Measurements from ENCODE around the gene COQ8A.
A peak's percentile ranks its signal among the peaks of the same experiment; 100 is the strongest.
"Not testable (repeated sequence)": the region's sequence is repeated elsewhere in the genome, so short reads cannot be mapped to it uniquely, and the experiment has no call there.

The COQ8A gene

DNA sequence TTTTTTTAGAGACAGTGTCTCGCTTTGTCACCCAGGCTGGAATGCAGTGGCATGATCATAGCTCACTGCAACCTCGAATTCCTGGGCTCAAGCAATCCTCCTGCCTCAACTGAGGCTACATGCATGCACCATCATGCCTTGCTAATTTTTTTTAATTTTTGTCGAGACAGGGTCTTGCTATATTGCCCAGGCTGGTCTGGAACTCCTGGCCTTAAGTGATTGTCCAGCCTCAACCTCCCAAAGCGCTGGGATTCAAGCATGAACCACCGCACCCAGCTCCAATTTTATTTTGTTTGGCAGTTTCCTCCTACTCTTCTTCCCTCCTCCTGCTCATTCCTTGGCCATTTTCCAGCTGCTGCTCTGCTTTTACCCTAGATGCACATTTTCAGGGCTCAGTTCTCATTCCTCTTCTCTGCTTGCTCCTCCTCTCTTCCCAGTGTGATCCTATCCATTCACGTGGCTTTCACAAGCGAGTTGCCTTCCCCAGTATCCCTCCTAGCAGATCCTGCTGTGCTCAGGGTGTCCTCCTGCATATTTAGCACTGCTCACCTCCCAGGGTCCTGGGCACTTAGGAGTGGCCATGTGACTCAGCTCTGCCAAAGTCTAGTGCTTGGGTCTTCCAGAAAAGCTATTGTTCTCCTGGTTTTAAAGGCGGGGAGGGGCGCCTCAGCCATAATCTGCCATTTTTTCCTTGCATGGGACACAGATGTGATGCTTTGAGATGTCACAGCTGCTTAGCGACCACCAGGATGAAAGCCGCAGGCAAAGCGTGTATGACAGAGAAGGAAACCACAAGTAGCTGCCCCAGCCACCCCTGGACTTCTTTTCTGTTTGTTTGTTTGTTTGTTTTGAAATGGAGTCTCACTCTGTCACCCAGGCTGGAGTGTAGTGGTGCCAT, 36.0 kb upstream of the COQ8A start:
- Histone ChIP-seq H3K27ac (ENCODE audit: low read depth, low read length) (peak overlapping the region; percentile 76), H3K4me3 (ENCODE audit: low read length) (no peak overlapping the region), H3K27me3 (ENCODE audit: control insufficient read depth, insufficient read depth, low read length) (no peaks in the 10 kb centered on the region), H3K4me1 (ENCODE audit: control insufficient read depth, insufficient read depth, low read length) (peaks cover 4% of the 10 kb centered on the region), H3K9ac (ENCODE audit: low read length) (no peak overlapping the region), H3K36me3 (ENCODE audit: control insufficient read depth, insufficient read depth, low read length) (peaks cover 6% of the 10 kb centered on the region)

DNA sequence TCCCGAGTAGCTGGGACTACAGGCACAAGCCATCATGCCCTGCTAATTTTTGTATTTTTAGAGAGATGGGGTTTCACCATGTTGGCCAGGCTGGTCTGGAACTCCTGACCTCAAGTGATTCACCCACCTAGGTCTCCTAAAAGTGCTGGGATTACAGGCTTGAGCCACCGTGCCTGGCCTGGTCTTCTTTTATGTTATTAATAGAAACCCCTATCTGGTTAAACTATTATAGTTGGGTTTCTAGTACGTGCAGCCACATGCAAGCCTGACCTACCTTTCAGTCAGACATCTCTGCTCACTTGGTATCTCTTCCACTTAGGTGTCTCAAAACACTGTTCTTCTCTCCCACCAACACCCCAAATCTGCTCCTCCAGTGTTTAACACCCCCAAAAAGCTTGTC, 35.3 kb upstream of the COQ8A start:
- peaks cover under 1% of the 10 kb centered on the region for H3K36me3 ChIP-seq (ENCODE audit: control insufficient read depth, insufficient read depth, low read length)

DNA sequence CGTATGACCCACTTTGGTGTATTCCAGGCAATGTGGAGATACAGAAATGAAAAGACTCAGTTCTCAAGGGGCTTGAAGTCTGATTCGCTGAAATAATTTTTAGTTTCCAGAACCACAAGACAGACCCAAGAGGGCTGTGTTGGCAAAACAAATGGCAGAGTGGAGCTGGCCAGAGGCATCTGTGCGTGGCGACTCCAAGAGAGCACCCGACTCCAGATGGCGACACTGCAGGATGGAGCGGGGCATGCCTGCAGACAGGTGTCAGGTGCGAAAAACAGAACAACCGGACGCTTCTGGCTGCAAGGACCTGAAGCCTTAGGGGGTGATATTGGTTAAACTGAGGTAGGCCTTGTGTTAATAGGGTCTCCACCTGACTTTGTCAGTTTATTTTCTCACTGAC, 31.7 kb upstream of the COQ8A start:
- Histone ChIP-seq H3K27ac (ENCODE audit: low read depth, low read length) (no peak overlapping the region), H3K27me3 (ENCODE audit: control insufficient read depth, insufficient read depth, low read length) (no peaks in the 10 kb centered on the region), H3K4me1 (ENCODE audit: control insufficient read depth, insufficient read depth, low read length) (peaks cover 4% of the 10 kb centered on the region), H3K4me3 (ENCODE audit: low read length) (no peak overlapping the region), H3K9ac (ENCODE audit: low read length) (no peak overlapping the region), H3K36me3 (ENCODE audit: control insufficient read depth, insufficient read depth, low read length) (no peaks in the 10 kb centered on the region)

More for the DNA sequence above, 35.3 kb upstream of the COQ8A start:
- Histone ChIP-seq H3K9ac (ENCODE audit: low read length) (no peak overlapping the region), H3K4me3 (ENCODE audit: low read length) (no peak overlapping the region), H3K4me1 (ENCODE audit: control insufficient read depth, insufficient read depth, low read length) (peaks cover 4% of the 10 kb centered on the region), H3K27ac (ENCODE audit: low read depth, low read length) (no peak overlapping the region), H3K27me3 (ENCODE audit: control insufficient read depth, insufficient read depth, low read length) (no peaks in the 10 kb centered on the region)

DNA sequence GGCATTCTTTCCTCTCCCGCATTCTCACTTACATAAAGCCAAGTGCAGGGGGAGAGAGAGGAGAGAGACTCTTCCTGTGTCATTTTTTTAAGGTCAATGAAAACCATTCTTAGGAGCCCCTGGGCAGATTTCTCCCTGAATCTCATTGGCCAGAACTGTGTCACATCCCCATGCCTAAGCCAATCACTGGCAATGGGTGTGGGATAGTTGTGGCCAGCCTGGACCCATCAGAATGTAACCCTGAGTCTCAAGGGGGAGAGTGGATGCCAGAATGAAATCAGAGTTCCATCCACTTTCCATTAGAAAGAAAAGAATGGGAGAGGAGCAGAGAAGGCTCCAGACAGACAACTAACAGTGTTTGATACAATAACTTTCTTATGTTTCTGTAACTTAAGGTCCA, 31.2 kb upstream of the COQ8A start:
- Histone ChIP-seq H3K9ac (ENCODE audit: low read length) (no peak overlapping the region), H3K27me3 (ENCODE audit: control insufficient read depth, insufficient read depth, low read length) (no peaks in the 10 kb centered on the region), H3K4me1 (ENCODE audit: control insufficient read depth, insufficient read depth, low read length) (peaks cover 4% of the 10 kb centered on the region), H3K36me3 (ENCODE audit: control insufficient read depth, insufficient read depth, low read length) (no peaks in the 10 kb centered on the region), H3K4me3 (ENCODE audit: low read length) (no peak overlapping the region), H3K27ac (ENCODE audit: low read depth, low read length) (no peak overlapping the region)

DNA sequence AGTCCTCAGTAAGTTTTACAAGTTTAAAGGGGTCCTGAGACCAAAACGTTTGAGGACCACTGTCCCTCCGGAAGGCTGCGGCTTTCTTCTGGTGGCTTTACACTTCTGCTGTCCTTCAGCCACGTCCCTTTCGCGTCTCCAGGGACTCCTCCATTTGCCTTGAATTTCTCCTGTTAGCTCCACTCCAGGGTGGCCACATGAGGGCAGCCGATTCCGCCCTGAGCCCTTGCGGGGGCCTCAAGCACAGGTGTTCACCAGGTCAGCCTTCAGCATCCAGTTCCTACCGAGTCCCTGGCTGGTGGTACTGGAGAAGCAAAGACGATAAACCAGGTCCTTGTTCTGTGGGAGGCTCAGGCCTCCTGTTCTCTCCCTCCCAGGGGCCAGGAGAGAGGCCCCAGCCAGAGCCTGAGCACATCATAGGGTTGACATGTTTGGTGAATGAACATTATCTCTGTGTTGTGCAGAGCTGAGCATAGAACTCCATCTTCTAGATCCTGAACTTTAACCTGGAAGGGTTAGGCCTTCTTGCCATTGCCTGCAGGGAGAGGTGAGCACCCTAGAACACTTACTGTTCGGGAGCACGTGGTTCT, 27.4 kb upstream of the COQ8A start:
- H3K4me1 ChIP-seq (ENCODE audit: control insufficient read depth, insufficient read depth, low read length), result no peaks in the 10 kb centered on the region
- H3K9ac ChIP-seq (ENCODE audit: low read length), result no peak overlapping the region
- no peak overlapping the region for H3K27ac ChIP-seq (ENCODE audit: low read depth, low read length)

DNA sequence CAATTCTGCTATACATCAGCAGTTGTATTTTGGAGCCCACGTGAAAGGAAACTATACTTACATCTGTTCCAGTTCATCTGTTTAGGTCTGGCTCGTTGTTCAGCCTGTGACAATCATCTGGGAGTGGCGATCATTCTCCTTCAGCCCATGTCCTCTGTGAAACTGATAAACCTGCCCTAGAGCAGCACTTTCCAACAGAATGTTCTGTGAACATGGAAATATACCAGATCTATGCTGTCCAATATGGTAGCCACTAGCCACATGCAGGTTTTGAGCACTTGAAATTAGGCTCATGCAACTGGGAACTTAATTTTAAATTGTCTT, 24.5 kb upstream of the COQ8A start:
- Histone ChIP-seq H3K4me3 (ENCODE audit: low read length) (no peak overlapping the region), H3K27me3 (ENCODE audit: control insufficient read depth, insufficient read depth, low read length) (no peaks in the 10 kb centered on the region), H3K4me1 (ENCODE audit: control insufficient read depth, insufficient read depth, low read length) (no peaks in the 10 kb centered on the region), H3K9ac (ENCODE audit: low read length) (no peak overlapping the region), H3K36me3 (ENCODE audit: control insufficient read depth, insufficient read depth, low read length) (no peaks in the 10 kb centered on the region), H3K27ac (ENCODE audit: low read depth, low read length) (no peak overlapping the region)

More for the DNA sequence above, 27.4 kb upstream of the COQ8A start:
- Histone ChIP-seq H3K4me3 (ENCODE audit: low read length) (no peak overlapping the region), H3K36me3 (ENCODE audit: control insufficient read depth, insufficient read depth, low read length) (no peaks in the 10 kb centered on the region), H3K27me3 (ENCODE audit: control insufficient read depth, insufficient read depth, low read length) (no peaks in the 10 kb centered on the region)

DNA sequence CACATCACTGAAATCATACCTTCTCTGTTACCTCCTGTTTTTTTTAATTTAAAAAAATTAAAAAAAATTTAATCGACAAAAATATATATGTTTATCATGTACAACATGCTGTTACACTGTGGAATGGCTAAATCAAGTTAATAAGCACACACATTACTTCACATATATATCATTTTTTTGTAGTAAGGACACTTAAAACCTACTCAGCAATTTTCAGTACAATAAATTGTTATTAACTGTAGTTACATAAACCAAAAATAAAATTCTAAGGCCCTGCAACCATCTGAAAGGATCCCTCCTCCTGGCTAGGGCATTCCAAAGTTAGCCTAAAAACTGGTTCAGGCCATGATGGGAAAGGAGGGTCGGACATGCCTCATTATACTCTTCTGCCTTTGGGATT, 23.6 kb upstream of the COQ8A start:
- Histone ChIP-seq H3K9ac (ENCODE audit: low read length) (no peak overlapping the region), H3K36me3 (ENCODE audit: control insufficient read depth, insufficient read depth, low read length) (no peaks in the 10 kb centered on the region), H3K27me3 (ENCODE audit: control insufficient read depth, insufficient read depth, low read length) (no peaks in the 10 kb centered on the region)

DNA sequence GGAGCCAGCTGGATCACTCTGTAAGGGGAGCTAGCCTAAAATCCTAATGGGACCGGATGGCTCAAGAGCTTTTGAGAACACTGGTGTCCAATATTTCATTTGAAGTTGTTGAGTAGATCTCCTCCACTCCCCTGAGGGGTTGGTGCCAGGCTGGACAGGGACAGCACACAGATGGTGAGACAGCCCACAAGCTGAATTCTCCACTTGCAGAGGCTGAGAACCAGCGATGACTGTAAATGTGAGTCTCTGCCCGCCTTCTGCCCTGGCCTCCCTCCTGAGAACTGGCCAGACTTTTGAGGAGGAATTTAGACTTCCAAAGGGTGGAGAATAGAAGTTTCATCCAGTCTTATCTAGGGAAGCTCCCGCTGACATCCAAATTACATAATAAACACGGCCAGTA, 20.5 kb upstream of the COQ8A start:
- Histone ChIP-seq H3K9ac (ENCODE audit: low read length) (no peak overlapping the region), H3K4me1 (ENCODE audit: control insufficient read depth, insufficient read depth, low read length) (no peaks in the 10 kb centered on the region), H3K36me3 (ENCODE audit: control insufficient read depth, insufficient read depth, low read length) (no peaks in the 10 kb centered on the region), H3K27ac (ENCODE audit: low read depth, low read length) (no peak overlapping the region), H3K27me3 (ENCODE audit: control insufficient read depth, insufficient read depth, low read length) (no peaks in the 10 kb centered on the region), H3K4me3 (ENCODE audit: low read length) (no peak overlapping the region)

More for the DNA sequence above, 23.6 kb upstream of the COQ8A start:
- Histone ChIP-seq H3K4me3 (ENCODE audit: low read length) (no peak overlapping the region), H3K4me1 (ENCODE audit: control insufficient read depth, insufficient read depth, low read length) (no peaks in the 10 kb centered on the region), H3K27ac (ENCODE audit: low read depth, low read length) (no peak overlapping the region)

DNA sequence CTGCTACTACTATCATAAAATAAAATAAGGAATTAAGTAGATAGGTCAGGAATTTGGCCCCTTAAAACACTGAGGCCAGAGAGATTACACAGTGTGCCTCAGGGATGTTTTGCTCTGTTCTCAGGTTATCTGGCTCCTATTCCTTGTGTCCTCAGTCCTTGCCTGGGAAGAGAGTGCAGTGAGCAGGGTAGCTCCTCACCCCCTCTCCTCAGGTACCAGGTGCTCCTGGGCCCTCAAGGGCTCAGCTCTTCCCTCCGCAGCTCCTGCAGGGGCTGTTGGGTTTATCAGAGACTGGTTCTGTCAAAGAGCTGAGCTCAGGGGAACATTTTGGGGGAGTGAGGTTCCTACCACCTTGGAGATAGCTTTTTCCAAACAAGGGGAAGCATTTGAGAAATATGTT, 20.1 kb upstream of the COQ8A start:
- Histone ChIP-seq H3K9ac (ENCODE audit: low read length) (no peak overlapping the region), H3K27me3 (ENCODE audit: control insufficient read depth, insufficient read depth, low read length) (no peaks in the 10 kb centered on the region), H3K27ac (ENCODE audit: low read depth, low read length) (no peak overlapping the region), H3K36me3 (ENCODE audit: control insufficient read depth, insufficient read depth, low read length) (no peaks in the 10 kb centered on the region), H3K4me1 (ENCODE audit: control insufficient read depth, insufficient read depth, low read length) (no peaks in the 10 kb centered on the region), H3K4me3 (ENCODE audit: low read length) (no peak overlapping the region)

DNA sequence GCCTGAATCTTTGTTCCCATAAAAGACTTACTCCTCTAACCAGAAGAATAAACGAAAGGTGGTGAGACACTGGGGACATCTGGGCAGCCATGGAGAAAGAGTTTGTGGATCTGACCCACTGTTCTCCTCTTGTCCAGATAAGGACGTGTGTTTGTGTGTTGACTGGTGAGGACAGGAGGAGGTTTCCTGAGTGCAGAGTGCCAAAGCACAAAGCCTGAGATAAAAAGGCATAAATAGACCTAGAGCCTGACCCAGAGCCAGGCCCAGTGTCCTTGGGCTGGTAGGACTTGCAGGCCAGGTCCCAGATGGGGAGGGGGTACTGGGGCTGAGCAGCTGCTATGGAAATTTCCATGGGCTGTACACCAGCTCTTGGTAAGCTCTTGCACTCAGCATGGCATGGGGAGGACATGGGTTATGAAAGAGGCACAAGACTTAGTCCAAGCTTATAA, 19.6 kb upstream of the COQ8A start:
- no peaks in the 10 kb centered on the region for H3K4me1 ChIP-seq (ENCODE audit: control insufficient read depth, insufficient read depth, low read length)

DNA sequence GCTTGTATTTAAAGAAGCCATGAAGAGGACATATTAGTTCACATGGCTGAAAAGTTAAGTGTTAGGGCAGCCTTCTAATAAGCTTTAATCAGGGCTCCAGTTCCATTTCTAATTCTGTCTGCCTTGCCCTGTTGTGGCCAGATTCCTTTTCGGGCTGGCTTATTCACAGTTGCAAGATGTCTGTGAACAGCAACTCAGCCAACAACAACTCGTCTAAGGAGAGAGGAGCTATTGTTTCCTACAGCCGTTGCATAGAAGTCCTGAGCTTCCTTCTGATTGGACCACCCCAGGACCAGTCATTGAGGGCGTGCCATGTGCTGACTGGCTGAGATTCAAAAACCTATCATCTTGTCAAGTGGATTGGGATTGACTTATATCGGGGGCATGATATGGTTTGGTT, 18.6 kb upstream of the COQ8A start:
- Histone ChIP-seq H3K4me1 (ENCODE audit: control insufficient read depth, insufficient read depth, low read length) (no peaks in the 10 kb centered on the region), H3K27ac (ENCODE audit: low read depth, low read length) (no peak overlapping the region), H3K4me3 (ENCODE audit: low read length) (no peak overlapping the region), H3K36me3 (ENCODE audit: control insufficient read depth, insufficient read depth, low read length) (no peaks in the 10 kb centered on the region), H3K27me3 (ENCODE audit: control insufficient read depth, insufficient read depth, low read length) (no peaks in the 10 kb centered on the region), H3K9ac (ENCODE audit: low read length) (no peak overlapping the region)

More for the DNA sequence above, 19.6 kb upstream of the COQ8A start:
- H3K36me3 ChIP-seq (ENCODE audit: control insufficient read depth, insufficient read depth, low read length), result no peaks in the 10 kb centered on the region
- H3K27ac ChIP-seq (ENCODE audit: low read depth, low read length), result no peak overlapping the region
- H3K27me3 ChIP-seq (ENCODE audit: control insufficient read depth, insufficient read depth, low read length), result no peaks in the 10 kb centered on the region
- H3K4me3 ChIP-seq (ENCODE audit: low read length), result no peak overlapping the region
- no peak overlapping the region for H3K9ac ChIP-seq (ENCODE audit: low read length)

DNA sequence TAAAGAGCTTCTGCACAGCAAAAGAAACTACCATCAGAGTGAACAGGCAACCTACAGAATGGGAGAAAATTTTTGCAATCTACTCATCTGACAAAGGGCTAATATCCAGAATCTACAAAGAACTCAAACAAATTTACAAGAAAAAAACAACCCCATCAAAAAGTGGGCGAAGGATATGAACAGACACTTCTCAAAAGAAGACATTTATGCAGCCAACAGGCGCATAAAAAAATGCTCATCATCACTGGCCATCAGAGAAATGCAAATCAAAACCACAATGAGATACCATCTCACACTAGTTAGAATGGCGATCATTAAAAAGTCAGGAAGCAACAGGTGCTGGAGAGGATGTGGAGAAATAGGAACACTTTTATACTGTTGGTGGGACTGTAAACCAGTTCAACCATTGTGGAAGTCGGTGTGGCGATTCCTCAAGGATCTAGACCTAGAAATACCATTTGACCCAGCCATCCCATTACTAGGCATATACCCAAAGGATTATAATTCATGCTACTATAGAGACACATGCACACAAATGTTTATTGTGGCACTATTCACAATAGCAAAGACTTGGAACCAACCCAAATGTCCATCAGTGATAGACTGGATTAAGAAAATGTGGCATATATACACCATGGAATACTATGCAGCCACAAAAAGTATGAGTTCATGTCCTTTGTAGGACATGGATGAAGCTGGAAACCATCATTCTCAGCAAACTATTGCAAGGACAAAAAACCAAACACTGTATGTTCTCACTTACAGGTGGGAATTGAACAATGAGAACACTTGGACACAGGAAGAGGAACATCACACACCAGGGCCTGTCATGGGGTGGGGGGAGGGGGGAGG, 10.6 kb upstream of the COQ8A start:
- H3K9ac ChIP-seq (ENCODE audit: low read length); H3K27me3 ChIP-seq (ENCODE audit: control insufficient read depth, insufficient read depth, low read length); H3K4me1 ChIP-seq (ENCODE audit: control insufficient read depth, insufficient read depth, low read length); H3K27ac ChIP-seq (ENCODE audit: low read depth, low read length); H3K4me3 ChIP-seq (ENCODE audit: low read length); H3K36me3 ChIP-seq (ENCODE audit: control insufficient read depth, insufficient read depth, low read length): not testable (repeated sequence)
